ENCODE results near the gene PLD1.

DNA sequence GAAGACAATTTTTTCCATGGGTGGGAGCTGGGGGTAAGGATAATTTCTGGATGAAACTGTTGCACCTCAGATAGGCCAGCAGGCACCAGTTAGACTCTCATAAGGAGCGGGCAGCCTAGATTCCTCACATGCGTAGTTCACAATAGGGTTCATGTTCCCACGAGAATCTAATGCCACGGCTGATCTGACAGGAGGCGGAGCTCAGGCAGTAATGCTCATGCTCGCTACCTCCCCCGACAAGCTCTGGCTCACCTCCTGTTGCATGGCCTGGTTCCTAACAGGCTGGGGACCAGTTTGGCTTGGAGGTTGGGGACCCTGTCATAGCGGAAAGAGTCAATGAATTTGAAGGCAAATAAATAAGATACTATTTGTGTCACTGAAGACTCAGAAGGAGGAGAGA lies 105.5 kb downstream of the PLD1 start:
- TF ChIP-seq, protein P1, sequence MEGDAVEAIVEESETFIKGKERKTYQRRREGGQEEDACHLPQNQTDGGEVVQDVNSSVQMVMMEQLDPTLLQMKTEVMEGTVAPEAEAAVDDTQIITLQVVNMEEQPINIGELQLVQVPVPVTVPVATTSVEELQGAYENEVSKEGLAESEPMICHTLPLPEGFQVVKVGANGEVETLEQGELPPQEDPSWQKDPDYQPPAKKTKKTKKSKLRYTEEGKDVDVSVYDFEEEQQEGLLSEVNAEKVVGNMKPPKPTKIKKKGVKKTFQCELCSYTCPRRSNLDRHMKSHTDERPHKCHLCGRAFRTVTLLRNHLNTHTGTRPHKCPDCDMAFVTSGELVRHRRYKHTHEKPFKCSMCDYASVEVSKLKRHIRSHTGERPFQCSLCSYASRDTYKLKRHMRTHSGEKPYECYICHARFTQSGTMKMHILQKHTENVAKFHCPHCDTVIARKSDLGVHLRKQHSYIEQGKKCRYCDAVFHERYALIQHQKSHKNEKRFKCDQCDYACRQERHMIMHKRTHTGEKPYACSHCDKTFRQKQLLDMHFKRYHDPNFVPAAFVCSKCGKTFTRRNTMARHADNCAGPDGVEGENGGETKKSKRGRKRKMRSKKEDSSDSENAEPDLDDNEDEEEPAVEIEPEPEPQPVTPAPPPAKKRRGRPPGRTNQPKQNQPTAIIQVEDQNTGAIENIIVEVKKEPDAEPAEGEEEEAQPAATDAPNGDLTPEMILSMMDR (conservative IDR thresholded peaks at IDR 0.05) = no peak
- no peak for TF ChIP-seq EZH2 (IDR thresholded peaks at IDR 0.05; ENCODE audit: low read depth)

Measured in PC-9 (cell line).